Tibial nerve (tissue), 3 donors: ENCODE results near the gene SEPTIN12.
"Not testable (repeated sequence)": the region's sequence is repeated elsewhere in the genome, so short reads cannot be mapped to it uniquely, and the experiment has no call there.

Experiments
- POLR2A ChIP-seq, 2 donors: fragments of 450-650 bp; IDR thresholded peaks; one replicate each; pipeline ENCODE4 v1.6.1; 2017; ENCODE audit warnings: antibody characterized with exemption in 2 of 2, mild to moderate bottlenecking in 2 of 2, moderate library complexity in 2 of 2
- TF ChIP-seq, protein P1 (sequence below), 5 experiments: fragments of 200-600 bp in 3 of 5; fragments of 450-650 bp in 2 of 5; sonication (generic) in 3 of 5; IDR thresholded peaks; one replicate each; pipeline ENCODE4 v1.5.1; 2016 to 2019; ENCODE audit warnings: antibody characterized with exemption in 5 of 5, mild to moderate bottlenecking in 3 of 5, moderate library complexity in 2 of 5

GRCh38 chr16:4738370-4738769 is 49.8 kb downstream of the SEPTIN12 start:
- TF ChIP-seq, protein P1, sequence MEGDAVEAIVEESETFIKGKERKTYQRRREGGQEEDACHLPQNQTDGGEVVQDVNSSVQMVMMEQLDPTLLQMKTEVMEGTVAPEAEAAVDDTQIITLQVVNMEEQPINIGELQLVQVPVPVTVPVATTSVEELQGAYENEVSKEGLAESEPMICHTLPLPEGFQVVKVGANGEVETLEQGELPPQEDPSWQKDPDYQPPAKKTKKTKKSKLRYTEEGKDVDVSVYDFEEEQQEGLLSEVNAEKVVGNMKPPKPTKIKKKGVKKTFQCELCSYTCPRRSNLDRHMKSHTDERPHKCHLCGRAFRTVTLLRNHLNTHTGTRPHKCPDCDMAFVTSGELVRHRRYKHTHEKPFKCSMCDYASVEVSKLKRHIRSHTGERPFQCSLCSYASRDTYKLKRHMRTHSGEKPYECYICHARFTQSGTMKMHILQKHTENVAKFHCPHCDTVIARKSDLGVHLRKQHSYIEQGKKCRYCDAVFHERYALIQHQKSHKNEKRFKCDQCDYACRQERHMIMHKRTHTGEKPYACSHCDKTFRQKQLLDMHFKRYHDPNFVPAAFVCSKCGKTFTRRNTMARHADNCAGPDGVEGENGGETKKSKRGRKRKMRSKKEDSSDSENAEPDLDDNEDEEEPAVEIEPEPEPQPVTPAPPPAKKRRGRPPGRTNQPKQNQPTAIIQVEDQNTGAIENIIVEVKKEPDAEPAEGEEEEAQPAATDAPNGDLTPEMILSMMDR (IDR thresholded peaks at IDR 0.05) = not testable (repeated sequence)
- not testable (repeated sequence) for TF ChIP-seq POLR2A (IDR thresholded peaks at IDR 0.05)
